ENCODE measurements around the gene NECTIN2. TPM values are rescaled to one million over a fixed set of nuclear protein-coding genes. Genes with fewer than 3 reads are reported as not detected.
A peak's percentile ranks its signal among the peaks of the same experiment; 100 is the strongest.

The NECTIN2 gene
- 90.0 and 91.5 TPM in 2 replicates for total RNA-seq (2014; rRNA removed; shearing (Covaris generic); ENCODE audit: low replicate concordance)

DNA sequence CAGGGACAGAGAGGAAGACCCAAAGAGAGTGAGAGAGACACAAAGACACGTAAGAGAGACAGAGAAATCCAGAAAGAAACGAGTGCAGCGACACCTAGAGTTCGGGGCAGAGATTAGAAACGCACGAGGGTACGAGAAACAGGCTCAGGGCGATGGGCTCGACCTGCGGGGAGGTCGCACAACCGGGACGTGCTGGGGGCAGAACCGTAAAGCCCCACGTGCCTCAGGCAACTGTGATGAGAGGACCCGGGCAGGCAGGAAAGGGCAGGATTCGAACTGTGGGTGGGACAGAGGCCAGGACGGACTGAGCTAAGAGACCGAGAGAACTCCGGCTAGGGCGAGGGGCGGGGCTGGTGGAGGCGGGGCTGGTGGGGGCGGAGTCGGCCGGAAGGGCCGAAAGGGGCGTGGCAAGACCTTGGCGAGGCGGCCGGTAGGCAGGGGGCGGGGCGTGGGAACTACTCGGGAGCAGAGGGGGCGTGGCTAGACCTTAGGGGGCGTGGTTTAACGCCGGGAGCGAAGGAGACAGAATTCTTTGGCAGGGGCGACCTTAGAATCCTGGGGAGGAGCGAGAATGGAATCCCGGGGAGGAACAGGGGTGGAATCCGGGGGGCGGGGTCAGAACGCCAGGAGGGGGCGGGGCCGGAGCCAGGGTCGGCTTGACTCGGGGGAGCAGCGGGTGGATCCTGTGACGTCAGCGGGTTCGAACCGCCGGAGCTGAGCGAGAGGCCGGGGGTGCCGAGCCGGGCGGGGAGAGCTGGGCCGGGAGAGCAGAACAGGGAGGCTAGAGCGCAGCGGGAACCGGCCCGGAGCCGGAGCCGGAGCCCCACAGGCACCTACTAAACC, at the start of gene NECTIN2:
Gene NECTIN2 (plus strand): TSS at position 686 of the 843 bp plus-strand sequence. CDS start 229 bp downstream, outside the sequence.
- peak; percentile 96 for DNase-seq (ENCODE audit: low read depth)
- in situ Hi-C loops (cut with HindIII; ENCODE audit: low pct_unique_long_range_greater_than_20kb, low sequenced_read_pairs), result no loop called here

DNA sequence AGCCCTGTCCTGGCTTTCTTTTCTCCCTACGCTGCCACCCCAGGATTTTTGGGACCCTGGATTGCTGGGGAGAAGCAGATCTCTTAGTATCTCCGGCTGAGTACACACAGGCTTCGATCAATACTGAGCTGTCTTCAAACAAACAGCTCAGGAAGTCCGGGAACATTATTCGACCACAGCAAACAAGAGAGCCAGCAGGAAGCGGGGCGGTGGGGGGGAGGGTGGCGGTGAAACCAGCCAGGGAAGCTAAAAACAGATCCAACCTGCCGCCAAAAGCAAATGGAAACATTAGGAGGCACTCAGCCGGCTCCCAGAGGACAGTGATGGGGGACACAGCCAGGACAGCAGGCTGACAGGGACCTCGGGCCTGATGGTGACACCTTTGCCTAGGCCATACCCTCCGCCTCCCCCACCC, 49.4 kb upstream of the NECTIN2 start:
- no peak for DNase-seq (ENCODE audit: low read depth)
- in situ Hi-C loops (cut with HindIII; ENCODE audit: low pct_unique_long_range_greater_than_20kb, low sequenced_read_pairs), result no loop called here

DNA sequence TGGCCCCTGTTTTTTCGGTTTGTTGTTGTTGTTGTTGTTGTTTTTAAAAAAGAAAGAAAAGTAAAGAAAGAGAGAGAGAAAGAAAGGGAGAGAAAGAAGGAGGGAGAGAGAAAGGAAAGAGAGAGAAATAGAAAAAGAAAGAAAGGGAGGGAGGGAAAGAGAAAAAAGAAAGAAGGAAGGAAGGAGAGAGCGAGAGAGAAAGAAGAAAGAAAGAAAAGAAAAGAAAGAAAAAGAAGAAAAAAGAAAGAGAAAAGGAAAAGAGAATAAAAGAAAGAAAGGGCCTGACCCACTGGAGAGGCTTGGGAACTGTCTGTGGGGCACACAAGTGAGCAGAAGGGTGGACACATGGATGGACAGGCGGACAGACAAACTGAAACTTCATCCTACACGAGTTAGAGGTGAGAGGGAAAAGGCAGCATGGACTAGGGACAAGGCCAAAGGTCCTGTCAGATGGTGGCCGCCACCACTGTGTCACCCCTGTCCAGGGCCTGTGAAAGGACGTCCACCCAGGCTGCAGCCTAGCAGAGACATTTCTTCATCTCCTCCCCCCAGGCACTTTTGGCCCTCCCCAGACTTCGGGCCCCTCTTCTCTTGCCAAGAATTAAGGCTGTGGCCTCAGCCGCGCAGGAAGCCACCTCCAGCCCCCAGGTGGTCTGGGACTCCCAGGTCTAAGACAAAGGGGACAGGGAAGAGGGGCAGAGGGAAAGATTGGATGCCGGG, 46.3 kb upstream of the NECTIN2 start:
- DNase-seq (ENCODE audit: low read depth), result no peak
- in situ Hi-C loops (cut with HindIII; ENCODE audit: low pct_unique_long_range_greater_than_20kb, low sequenced_read_pairs), result no loop called here

DNA sequence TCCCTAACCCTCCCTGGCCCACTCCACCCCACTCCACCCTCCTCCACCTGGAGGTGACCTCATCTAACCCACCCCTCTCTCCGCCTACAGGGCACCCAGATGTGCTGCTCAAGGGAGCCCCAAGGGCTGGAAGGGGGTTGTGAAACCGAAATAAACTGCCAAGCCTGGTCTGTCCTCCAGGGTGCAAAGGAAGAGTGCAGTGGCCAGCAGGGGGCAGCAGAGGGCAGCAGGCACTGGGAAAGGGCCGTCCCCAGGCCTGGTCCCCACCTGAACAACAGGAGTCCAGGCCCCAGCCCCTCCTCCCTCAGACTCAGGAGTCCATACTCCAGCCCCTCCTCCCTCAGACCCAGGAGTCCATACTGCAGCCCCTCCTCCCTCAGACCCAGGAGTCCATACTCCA, 45.6 kb upstream of the NECTIN2 start:
- peak; percentile 68 for DNase-seq (ENCODE audit: low read depth)

DNA sequence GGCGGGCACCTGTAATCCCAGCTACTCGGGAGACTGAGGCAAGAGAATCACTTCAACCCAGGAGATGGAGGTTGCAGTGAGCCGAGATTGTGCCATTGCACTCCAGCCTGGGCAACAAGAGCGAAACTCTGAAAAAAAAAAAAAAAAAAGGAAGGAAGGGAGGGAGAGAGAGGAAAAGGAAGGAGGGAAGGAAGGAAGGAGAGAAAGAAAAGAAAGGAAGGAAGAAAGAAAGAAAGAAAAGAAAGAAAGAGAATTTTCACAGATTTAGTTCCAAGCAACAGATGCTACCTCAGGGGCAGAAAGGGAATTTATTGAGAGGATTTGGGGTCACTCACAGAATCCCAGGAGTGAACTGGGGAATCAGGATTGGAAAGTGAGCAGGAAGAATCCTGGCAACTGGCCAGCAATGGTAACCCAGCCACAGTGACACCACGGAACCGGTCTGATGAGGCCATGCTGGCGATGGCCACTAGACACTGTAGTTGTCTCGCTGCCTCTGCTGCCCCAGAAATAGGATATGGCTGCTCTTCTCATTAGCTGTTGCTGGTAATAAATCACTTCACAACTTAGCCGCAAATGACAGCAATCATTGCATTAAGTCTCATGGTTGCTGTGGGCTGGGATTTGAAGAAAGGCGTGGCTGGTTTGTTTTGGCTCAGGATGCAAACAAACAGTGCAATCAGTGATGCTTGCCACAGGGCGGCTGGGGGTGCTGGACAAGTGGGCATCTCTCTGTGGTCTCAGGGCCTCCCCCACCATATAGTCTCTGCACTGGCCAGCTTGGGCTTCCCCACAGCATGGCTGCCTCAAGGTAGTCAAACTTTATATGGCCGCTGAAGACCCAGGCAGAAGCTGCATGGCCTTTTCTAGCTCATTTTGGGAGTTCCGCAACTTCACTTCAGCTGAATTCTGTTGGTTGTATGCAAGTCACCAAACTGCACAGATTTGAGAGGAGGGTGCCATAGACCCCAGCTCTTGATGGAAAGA, 42.4 kb upstream of the NECTIN2 start:
- no peak for DNase-seq (ENCODE audit: low read depth)
- in situ Hi-C loops (cut with HindIII; ENCODE audit: low pct_unique_long_range_greater_than_20kb, low sequenced_read_pairs), result no loop called here

More for the DNA sequence above, 45.6 kb upstream of the NECTIN2 start:
- in situ Hi-C loops (cut with HindIII; ENCODE audit: low pct_unique_long_range_greater_than_20kb, low sequenced_read_pairs), result no loop called here

DNA sequence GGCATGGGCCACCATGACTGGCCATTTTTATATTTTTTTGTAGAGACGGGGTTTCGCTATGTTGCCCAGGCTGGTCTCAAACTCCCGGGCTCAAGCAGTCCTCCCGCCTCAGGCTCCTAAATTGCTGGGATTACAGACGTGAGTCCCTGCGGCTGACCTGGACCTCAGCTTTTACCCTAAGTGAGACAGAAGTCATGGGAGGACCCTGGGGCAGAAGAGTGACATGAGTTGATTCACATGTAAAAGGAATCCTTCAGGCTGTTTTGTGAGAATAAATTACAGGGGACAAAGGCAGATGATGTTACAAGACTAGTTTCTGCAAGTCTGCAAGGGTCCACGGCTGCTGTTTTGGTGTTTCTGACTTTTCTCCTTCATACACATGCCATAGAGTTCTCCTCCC, 39.8 kb upstream of the NECTIN2 start:
- in situ Hi-C loops (cut with HindIII; ENCODE audit: low pct_unique_long_range_greater_than_20kb, low sequenced_read_pairs), result no loop called here
- DNase-seq (ENCODE audit: low read depth), result no peak

DNA sequence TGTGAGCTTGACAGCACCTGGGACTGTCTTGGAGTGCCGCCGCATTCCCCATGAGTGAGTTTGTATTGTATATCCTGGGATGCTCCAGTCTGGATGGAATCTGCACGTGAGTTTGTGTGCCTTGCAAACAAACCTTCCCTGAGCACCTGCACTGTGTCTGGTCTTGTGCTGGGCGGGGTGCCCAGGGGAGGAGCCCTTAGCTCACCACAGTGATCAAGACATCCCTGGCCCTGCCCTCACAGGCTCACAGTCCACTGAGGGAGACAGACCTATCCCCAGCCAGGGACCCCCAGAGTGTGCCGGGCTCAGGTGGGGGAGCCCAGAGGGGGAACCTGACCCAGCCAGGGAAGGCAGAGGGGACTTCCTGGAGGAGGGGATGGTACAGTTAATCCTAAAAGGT, 38.9 kb upstream of the NECTIN2 start:
- in situ Hi-C loops (cut with HindIII; ENCODE audit: low pct_unique_long_range_greater_than_20kb, low sequenced_read_pairs), result no loop called here
- peak; percentile 69 for DNase-seq (ENCODE audit: low read depth)

DNA sequence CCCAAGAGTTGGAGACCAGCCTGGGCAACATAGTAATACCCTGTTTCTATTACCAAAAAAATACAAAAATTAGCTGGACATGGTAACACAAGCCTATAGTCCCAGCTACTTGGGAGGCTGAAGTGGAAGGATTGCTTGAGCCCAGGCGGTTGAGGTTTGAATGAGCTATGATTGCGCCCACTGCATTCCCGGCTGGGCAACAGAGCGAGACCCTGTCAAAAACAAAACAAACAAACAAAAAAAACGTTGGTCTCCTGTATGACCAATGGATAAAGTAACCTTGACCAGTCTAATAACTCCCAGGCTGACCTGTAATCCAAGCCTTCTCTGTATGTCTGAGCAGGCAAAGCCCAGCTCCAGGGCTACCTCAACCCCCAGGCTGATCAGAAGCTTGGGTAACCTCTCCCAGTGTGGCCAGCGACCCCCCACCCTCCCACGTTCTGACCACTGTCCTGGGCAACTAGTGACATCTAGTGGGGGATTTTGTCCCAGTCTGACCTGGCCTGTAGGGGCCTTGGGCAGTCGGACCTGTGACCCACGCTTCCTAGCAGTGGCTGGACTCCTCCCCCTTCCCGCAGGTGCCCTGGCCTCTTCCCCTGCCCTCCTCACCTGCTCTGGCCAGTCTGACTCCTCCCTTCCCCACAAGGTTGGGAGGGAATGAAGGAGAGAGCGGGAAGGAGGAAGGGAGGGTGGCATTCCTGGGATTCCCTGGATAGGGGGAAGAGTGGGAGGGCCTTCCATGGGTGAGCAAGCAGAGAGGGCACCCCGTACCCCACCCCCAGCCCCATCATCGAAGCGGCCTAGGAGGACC, 38.2 kb upstream of the NECTIN2 start:
- in situ Hi-C loops (cut with HindIII; ENCODE audit: low pct_unique_long_range_greater_than_20kb, low sequenced_read_pairs), result no loop called here
- peak; percentile 93 for DNase-seq (ENCODE audit: low read depth)

DNA sequence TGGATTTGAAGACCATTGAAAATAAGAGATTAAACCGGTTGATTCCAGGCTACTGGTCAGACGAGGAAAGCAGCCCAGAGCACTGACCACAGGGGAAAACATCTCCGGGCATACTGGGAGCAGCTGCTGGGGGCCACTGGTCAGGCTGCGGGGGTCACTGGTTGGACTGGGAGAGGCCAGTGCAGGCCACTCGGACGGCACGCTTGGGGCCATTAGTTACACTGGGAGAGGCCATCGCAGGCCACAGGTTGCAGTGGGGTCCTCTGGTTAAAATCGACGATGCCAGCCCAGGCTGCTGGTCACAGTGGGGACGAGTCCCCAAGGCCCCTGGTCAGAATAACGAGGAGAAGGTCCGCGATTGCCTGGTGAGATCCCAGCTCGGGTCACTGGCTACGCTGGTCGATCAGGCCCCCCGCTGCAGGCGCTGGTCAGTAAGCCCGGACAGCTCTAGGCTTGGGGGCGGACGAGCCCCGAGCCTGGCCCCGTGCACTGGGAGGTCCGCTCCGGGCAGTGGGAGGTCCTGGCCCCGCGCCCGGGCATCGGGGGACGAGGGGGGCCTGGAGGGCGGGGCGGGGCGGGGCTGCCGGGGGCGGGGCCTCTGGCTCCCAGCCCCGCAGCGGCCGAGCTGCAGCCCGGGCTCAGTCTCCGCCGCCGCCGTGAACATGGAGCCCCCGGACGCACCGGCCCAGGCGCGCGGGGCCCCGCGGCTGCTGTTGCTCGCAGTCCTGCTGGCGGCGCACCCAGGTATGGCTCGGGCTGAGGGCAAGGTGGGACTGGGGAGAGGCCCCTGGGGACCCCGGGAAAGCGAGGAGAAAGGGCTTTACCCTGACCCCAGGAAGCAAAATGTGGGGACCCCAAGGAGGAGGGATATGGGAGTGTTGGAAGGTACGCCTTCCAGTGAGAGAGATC, 37.4 kb upstream of the NECTIN2 start, which contains the start of gene BCAM:
Gene BCAM (plus strand): TSS at position 641 of the 909 bp plus-strand sequence. CDS start 22 bp downstream, at position 663.
- DNase-seq (ENCODE audit: low read depth), result peak; percentile 84
- in situ Hi-C loops (cut with HindIII; ENCODE audit: low pct_unique_long_range_greater_than_20kb, low sequenced_read_pairs), result no loop called here

DNA sequence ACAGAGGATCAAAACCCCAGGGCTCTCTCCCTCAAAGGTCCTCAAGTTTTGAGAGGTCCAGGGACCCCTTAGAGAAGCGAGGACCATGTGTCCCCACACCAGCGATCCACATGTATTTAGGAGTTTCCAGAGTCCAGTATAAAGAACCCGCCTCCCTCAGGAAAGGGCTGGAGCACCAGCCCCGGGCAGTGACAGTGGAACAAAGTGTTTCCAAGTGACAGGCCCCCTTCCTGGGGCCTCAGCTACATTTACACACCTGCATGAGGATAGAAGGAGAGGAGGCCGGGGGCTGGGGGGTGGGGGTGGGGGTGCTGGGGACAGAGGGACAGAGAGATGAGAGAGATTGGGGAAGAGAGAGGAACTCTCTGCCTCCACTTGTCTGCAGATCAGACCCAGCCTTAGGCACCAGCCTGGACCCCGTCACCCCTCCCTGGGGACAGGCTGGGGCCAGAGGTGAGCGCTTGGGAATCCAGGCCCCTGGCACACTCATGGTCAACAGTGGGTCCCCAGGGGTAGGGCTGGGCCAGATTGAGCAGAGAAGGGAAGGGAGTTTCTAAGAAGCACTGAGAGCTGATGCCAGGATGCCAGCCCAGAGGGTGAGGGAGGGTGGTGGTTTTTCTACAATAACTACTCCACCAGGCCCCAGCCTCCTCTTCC, 36.4 kb upstream of the NECTIN2 start:
- in situ Hi-C loops (cut with HindIII; ENCODE audit: low pct_unique_long_range_greater_than_20kb, low sequenced_read_pairs), result no loop called here

DNA sequence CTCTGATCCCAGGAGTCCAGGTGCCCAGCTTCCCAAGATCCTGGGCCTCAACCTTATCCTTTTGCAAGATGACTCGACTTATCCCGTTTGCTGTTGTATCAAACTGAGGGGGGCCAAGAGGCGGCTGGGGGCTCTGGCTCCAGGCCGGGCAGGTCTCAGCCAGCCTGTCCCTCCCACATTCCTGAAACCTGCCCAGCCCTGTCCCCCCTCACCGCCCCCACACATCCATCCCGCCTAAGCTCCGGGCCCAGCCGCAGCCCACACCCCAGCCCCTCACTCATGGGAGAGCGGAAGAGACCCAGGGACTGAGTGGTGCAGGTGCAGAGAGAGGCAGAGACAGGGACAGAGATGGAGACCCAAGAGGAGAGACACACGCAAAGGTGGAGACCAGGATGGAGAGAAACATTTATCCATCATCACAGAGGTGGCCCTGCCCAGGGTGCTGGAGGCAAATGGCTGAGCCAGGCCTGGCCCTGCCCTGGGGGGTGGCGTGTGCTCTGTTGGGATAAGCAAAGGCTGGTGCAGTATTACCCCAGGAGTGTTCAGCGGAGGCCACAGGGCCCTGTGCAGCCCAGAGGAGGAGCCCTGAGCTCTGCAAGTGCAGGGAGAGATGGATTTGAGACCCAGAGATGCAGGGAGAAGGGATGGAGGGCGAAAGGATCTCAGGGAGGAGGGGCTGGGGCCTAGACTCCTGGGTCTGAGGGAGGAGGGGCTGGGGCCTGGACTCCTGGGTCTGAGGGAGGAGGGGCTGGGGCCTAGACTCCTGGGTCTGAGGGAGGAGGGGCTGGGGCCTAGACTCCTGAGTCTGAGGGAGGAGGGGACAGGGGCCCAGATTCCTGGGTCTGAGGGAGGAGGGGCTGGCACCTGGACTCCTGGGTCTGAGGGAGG, 35.6 kb upstream of the NECTIN2 start:
- no peak for DNase-seq (ENCODE audit: low read depth)
- in situ Hi-C loops (cut with HindIII; ENCODE audit: low pct_unique_long_range_greater_than_20kb, low sequenced_read_pairs), result no loop called here

More for the DNA sequence above, 36.4 kb upstream of the NECTIN2 start:
- DNase-seq (ENCODE audit: low read depth), result no peak

DNA sequence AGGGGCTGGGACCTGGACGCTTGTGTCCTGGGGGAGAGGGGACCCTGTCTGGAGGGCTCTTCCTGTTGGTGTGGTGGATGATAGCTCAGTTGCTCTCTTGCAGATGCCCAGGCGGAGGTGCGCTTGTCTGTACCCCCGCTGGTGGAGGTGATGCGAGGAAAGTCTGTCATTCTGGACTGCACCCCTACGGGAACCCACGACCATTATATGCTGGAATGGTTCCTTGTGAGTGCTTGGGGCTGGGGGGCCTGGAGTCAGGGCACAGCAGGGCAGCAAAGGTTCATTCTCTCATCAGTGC, 35.0 kb upstream of the NECTIN2 start:
- in situ Hi-C loops (cut with HindIII; ENCODE audit: low pct_unique_long_range_greater_than_20kb, low sequenced_read_pairs), result no loop called here
- no peak for DNase-seq (ENCODE audit: low read depth)

DNA sequence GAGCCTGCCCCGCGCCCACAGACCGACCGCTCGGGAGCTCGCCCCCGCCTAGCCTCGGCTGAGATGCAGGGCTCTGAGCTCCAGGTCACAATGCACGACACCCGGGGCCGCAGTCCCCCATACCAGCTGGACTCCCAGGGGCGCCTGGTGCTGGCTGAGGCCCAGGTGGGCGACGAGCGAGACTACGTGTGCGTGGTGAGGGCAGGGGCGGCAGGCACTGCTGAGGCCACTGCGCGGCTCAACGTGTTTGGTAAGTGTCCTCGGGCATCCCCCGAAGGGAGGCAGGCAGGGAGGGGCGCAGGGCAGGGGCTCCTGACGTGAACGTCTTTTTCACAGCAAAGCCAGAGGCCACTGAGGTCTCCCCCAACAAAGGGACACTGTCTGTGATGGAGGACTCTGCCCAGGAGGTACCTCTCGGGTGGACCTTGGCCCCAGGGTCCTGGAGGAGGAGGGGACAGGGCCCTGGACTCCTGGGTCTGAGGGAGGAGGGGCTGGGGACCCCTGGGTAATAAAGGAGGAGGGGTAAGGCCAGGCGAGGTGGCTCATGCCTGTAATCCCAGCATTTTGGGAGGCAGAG, 33.9 kb upstream of the NECTIN2 start:
- in situ Hi-C loops (cut with HindIII; ENCODE audit: low pct_unique_long_range_greater_than_20kb, low sequenced_read_pairs), result no loop called here
- DNase-seq (ENCODE audit: low read depth), result no peak

DNA sequence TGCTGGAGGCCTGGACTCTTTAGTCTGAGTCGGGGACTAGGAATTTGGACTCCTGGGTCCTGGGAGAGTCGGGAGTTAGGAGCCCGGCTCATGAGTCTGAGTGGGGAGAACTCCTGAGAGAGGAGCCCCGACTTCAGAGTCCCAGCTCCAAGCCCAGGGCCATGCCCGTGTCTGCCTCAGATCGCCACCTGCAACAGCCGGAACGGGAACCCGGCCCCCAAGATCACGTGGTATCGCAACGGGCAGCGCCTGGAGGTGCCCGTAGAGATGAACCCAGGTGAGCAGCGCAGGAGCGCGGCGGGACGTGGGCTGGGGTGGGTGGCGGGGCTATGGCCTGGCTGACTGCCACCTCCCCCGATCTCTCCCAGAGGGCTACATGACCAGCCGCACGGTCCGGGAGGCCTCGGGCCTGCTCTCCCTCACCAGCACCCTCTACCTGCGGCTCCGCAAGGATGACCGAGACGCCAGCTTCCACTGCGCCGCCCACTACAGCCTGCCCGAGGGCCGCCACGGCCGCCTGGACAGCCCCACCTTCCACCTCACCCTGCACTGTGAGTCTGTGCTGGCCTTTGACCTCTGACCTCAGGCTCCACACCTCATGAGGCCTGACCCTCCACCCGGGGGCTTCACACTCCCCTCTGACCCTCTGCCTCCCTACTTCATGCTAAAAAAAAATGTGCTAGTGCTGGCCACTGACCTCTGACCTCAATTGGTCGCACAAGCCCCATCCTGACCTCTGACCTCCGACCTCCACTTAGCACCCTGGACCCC, 32.8 kb upstream of the NECTIN2 start:
- in situ Hi-C loops (cut with HindIII; ENCODE audit: low pct_unique_long_range_greater_than_20kb, low sequenced_read_pairs), result no loop called here
- DNase-seq (ENCODE audit: low read depth), result no peak
